Measurements from ENCODE around the gene GLIS1.

- TF ChIP-seq EZH2 (IDR thresholded peaks at IDR 0.05; ENCODE audit: insufficient read depth, poor library complexity, severe bottlenecking) (no peak), EZH2phosphoT487 (IDR thresholded peaks at IDR 0.05; ENCODE audit: insufficient read depth, low read depth) (no peak)
Observed at GRCh38 chr1:53586765-53587164, 152.2 kb downstream of the GLIS1 start.

Data from GM23248 (cell line).